Measurements from ENCODE around the gene LCE2B. TPM values are rescaled to one million over a fixed set of nuclear protein-coding genes. Genes with fewer than 3 reads are reported as not detected.
A peak's percentile ranks its signal among the peaks of the same experiment; 100 is the strongest.
"Not testable (repeated sequence)": the region's sequence is repeated elsewhere in the genome, so short reads cannot be mapped to it uniquely, and the experiment has no call there.

LCE2B gene, protein sequence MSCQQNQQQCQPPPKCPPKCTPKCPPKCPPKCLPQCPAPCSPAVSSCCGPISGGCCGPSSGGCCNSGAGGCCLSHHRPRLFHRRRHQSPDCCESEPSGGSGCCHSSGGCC
- total RNA-seq: not detected

DNA sequence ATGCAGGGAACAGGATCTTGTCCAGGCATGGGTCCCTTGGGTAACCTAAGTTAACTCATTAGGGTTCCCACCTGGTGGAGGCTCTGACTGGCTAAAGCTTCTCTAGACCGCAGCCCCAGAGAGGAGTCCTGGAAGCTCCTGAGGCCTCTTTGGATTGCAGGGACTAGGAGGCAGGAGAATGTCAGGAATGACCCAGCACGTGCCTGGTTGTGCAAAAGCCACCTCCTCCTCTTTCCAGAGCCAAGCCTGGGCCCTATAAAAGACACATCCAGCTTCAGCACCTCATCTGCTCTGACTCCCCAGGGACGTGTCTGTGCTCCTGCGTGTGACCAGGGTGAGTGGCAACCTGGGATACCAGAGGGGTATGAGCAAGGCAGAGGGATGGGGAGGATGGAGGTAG lies at the start of gene LCE2B:
Gene LCE2B (plus strand): TSS at position 301 of the 400 bp plus-strand sequence. CDS start 721 bp downstream, outside the sequence.
- intact Hi-C loops (cut with DNase I): not testable (repeated sequence)

DNA sequence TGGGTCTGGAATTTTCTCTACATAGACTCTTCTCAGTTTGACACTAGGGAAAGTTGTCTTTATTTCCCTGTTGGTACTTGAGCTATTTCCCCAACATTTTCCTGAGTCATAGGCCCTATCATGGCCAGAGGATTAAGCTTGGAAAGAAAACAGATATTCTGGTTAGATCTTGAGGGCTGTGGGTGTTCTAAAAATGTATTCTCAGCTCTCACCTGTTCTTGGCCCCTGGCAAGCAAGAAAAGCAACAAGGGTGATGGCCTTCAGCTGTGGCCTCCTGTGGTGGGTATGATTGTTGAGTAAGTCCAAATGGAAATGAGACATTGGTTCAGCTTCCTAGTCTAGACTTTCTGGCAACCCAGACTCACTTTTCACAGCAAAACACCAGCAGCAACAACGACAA lies 45.6 kb upstream of the LCE2B start:
- intact Hi-C loops (cut with DNase I): no loop called here
- Histone ChIP-seq H3K36me3 (no peaks in the 10 kb centered on the region), H3K4me1 (no peaks in the 10 kb centered on the region), H3K27me3 (no peaks in the 10 kb centered on the region), H3K4me3 (replicated peaks in 1 of 3) (no peak overlapping the region), H3K9me3 (no peaks in the 10 kb centered on the region), H3K27ac (no peak overlapping the region)
- TF ChIP-seq, protein P1, sequence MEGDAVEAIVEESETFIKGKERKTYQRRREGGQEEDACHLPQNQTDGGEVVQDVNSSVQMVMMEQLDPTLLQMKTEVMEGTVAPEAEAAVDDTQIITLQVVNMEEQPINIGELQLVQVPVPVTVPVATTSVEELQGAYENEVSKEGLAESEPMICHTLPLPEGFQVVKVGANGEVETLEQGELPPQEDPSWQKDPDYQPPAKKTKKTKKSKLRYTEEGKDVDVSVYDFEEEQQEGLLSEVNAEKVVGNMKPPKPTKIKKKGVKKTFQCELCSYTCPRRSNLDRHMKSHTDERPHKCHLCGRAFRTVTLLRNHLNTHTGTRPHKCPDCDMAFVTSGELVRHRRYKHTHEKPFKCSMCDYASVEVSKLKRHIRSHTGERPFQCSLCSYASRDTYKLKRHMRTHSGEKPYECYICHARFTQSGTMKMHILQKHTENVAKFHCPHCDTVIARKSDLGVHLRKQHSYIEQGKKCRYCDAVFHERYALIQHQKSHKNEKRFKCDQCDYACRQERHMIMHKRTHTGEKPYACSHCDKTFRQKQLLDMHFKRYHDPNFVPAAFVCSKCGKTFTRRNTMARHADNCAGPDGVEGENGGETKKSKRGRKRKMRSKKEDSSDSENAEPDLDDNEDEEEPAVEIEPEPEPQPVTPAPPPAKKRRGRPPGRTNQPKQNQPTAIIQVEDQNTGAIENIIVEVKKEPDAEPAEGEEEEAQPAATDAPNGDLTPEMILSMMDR (IDR thresholded peaks at IDR 0.05): no peak
- no peak for TF ChIP-seq POLR2A (IDR thresholded peaks at IDR 0.05)
- 75 to 79% methylated on average over 1 of the region's 1 CpG for WGBS, 2 donors
- DNase-seq: no peak

More for the DNA sequence above, at the start of gene LCE2B:
- H3K4me3 ChIP-seq (replicated peaks in 1 of 3); H3K4me1 ChIP-seq; H3K27me3 ChIP-seq; H3K9me3 ChIP-seq; DNase-seq; H3K36me3 ChIP-seq; H3K27ac ChIP-seq: not testable (repeated sequence)
- WGBS, 2 donors: 69 to 73% methylated on average over 3 to 4 of the region's 4 CpGs

DNA sequence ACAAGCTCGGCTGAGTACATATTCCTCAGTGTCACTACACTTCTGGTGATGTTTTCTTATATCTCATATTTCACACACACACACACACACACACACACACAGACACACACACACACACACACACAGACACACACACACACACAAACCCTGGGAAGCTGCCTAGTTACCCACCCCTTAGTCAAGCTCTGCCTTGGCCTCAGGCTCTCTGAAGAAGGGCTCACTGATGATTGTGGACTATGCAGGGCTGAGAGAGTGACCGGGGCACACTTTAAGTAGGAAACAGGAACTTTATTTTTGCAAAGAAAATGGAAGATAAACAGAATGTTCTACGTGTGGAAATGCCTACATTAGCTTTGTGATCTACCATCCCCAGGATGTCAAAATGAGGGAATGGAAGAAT lies 42.0 kb upstream of the LCE2B start:
- no peaks in the 10 kb centered on the region for H3K27me3 ChIP-seq
- intact Hi-C loops (cut with DNase I): no loop called here
- H3K4me3 ChIP-seq (replicated peaks in 1 of 3): no peak overlapping the region
- no peaks in the 10 kb centered on the region for H3K4me1 ChIP-seq
- no peak for DNase-seq
- WGBS, 2 donors: 67 to 68% methylated on average over 3 of the region's 3 CpGs
- H3K36me3 ChIP-seq: no peaks in the 10 kb centered on the region
- no peak overlapping the region for H3K27ac ChIP-seq
- H3K9me3 ChIP-seq: no peaks in the 10 kb centered on the region
- TF ChIP-seq POLR2A (IDR thresholded peaks at IDR 0.05): no peak
- TF ChIP-seq, protein P1 (IDR thresholded peaks at IDR 0.05): no peak

DNA sequence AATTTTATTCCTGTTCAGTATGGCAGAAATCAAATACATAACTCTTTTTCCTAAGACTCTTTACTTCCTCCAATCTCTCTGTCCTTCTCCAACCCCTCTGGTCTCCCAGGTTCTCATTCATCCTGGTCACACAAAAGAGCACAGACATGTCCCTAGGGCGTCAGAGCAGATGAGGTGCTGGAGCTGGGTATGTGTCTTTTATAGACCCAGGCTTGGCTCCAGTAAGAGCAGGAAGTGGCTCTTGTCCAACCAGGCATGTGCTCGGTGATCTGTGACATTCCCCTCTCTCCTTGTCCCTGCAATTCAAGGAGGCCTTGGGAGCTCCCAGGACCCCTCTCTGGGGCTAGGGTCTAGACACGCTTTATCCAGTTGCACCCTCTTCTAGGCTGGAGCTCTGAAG lies 40.8 kb upstream of the LCE2B start:
- no peak for TF ChIP-seq POLR2A (IDR thresholded peaks at IDR 0.05)
- TF ChIP-seq, protein P1 (IDR thresholded peaks at IDR 0.05): no peak
- no peaks in the 10 kb centered on the region for H3K36me3 ChIP-seq
- intact Hi-C loops (cut with DNase I): no loop called here
- 27 to 50% methylated on average over 3 of the region's 3 CpGs for WGBS, 2 donors
- no peaks in the 10 kb centered on the region for H3K27me3 ChIP-seq
- no peak overlapping the region for H3K4me3 ChIP-seq (replicated peaks in 1 of 3)
- DNase-seq: peak in 1 of 2 donors; percentile 4
- H3K4me1 ChIP-seq: no peaks in the 10 kb centered on the region
- H3K9me3 ChIP-seq: no peaks in the 10 kb centered on the region
- H3K27ac ChIP-seq: no peak overlapping the region

DNA sequence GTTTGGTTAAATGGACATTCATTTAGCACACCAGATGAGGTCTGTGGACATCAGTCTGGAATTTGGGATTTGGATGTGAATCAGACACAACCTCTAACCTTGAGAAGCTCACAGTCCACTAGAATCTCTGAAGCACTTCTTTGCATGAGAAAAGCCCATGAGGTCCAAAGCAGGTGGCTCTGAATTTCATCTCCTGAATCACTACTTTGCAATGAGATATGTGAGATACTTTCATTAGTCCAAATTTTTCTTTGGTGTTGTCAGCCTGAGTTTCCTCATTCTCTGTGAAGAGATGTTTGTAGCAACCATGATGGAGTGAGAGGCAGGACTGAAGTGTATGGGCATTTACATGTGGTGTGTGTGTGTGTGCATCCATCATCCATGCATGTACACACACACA lies 39.3 kb upstream of the LCE2B start:
- H3K36me3 ChIP-seq: no peaks in the 10 kb centered on the region
- H3K4me3 ChIP-seq (replicated peaks in 1 of 3): no peak overlapping the region
- H3K9me3 ChIP-seq: no peaks in the 10 kb centered on the region
- no peaks in the 10 kb centered on the region for H3K4me1 ChIP-seq
- H3K27ac ChIP-seq: no peak overlapping the region
- TF ChIP-seq POLR2A (IDR thresholded peaks at IDR 0.05): no peak
- TF ChIP-seq, protein P1 (IDR thresholded peaks at IDR 0.05): no peak
- DNase-seq: no peak
- no peaks in the 10 kb centered on the region for H3K27me3 ChIP-seq
- intact Hi-C loops (cut with DNase I): no loop called here

DNA sequence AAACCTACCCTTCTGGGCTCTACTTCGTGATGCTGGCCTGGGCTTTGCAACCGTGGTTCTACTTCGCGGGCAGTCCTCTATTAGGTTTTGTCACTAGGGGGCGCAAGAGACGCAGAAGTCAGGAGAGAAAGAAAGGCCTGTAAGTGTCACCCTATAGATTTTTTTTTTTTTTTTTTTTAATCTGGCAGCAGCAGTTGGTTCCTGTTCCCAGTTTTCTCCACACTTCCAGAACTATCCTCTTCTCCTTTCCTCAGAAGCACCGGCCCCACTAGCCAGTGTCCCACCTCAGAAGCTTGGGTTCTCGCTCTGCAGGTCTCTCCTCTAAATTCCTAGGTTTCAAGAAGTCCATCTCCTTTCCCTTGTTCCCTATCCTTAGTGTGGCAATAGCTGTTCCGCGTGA lies 31.8 kb upstream of the LCE2B start:
- peak; percentile 16 to 26 for DNase-seq
- Histone ChIP-seq H3K36me3 (no peaks in the 10 kb centered on the region), H3K9me3 (no peaks in the 10 kb centered on the region), H3K4me1 (no peaks in the 10 kb centered on the region), H3K27ac (no peak overlapping the region), H3K4me3 (replicated peaks in 1 of 3) (no peak overlapping the region), H3K27me3 (no peaks in the 10 kb centered on the region)
- intact Hi-C loops (cut with DNase I): no loop called here
- 31 to 32% methylated on average over 10 of the region's 10 CpGs for WGBS, 2 donors
- TF ChIP-seq, protein P1 (IDR thresholded peaks at IDR 0.05): peak in 4 of 6 experiments; percentile 21 to 50 (median 30)
- TF ChIP-seq POLR2A (IDR thresholded peaks at IDR 0.05): no peak

Data from thyroid gland (tissue), 4 donors.